Hepatocyte (in vitro differentiated cells): ENCODE measurements around the gene COX4I1.

Experiments
- EZH2 ChIP-seq: fragments of 200-600 bp; sonication (generic); IDR thresholded peaks from 2 replicates; pipeline ENCODE4 v1.6.1; 2016; ENCODE audit warnings: antibody characterized with exemption, mild to moderate bottlenecking, borderline replicate concordance
- EZH2phosphoT487 ChIP-seq: fragments of 200-600 bp; sonication (generic); IDR thresholded peaks from one replicate; pipeline ENCODE4 v1.6.1; 2018; ENCODE audit warnings: antibody characterized with exemption, mild to moderate bottlenecking, low read depth, moderate library complexity; ENCODE audit not compliant: unreplicated experiment, severe bottlenecking
- TF ChIP-seq, protein P1 (sequence below): fragments of 200-600 bp; sonication (generic); IDR thresholded peaks from 2 replicates; pipeline ENCODE4 v1.5.1; 2016; ENCODE audit warnings: antibody characterized with exemption, mild to moderate bottlenecking; ENCODE audit not compliant: poor library complexity

DNA sequence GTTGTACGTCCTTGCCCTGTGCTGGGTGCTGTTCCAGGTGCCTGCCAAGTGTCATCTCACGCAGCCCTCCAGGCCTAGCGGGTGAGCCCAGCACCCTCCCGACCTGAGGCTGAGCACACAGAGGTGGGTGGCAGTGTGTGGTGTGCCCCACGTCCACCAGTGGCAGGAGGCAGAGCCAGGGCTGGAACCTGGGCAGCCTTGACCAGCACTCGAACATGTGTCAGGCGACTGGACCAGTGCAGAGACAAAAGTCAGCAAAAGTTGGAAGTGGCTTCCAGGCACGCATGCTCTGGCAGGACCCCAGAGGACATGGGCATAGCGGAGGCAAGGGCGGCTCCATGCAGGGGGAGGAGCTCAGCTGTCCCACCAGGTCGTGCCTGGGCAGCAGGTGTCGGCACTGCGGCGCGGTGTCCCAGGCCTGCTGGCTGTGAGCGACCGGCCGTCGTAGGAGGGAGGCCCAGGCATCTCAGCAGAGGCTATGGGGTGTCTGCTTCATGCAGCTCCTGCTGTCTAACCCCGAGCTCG lies 35.8 kb downstream of the COX4I1 start:
- TF ChIP-seq, protein P1, sequence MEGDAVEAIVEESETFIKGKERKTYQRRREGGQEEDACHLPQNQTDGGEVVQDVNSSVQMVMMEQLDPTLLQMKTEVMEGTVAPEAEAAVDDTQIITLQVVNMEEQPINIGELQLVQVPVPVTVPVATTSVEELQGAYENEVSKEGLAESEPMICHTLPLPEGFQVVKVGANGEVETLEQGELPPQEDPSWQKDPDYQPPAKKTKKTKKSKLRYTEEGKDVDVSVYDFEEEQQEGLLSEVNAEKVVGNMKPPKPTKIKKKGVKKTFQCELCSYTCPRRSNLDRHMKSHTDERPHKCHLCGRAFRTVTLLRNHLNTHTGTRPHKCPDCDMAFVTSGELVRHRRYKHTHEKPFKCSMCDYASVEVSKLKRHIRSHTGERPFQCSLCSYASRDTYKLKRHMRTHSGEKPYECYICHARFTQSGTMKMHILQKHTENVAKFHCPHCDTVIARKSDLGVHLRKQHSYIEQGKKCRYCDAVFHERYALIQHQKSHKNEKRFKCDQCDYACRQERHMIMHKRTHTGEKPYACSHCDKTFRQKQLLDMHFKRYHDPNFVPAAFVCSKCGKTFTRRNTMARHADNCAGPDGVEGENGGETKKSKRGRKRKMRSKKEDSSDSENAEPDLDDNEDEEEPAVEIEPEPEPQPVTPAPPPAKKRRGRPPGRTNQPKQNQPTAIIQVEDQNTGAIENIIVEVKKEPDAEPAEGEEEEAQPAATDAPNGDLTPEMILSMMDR = no peak
- TF ChIP-seq EZH2phosphoT487 (no peak), EZH2 (no peak)
